Liver (tissue), 9 donors: ENCODE data around the gene ZC3H12D. TPM values are rescaled to one million over a fixed set of nuclear protein-coding genes. Genes with fewer than 3 reads are reported as not detected.

ENCODE experiments used
- DNase-seq: peaks from one replicate; pipeline ENCODE4 v3.0.0-alpha.2; 2017; ENCODE audit warnings: low spot score
- H3K27ac ChIP-seq, 2 donors: one replicate each; pipeline ENCODE4 v1.7.0; 2013; ENCODE audit warnings: inconsistent platforms in 2 of 2, low read length in 2 of 2, control low read depth in 1 of 2, low read depth in 1 of 2, mild to moderate bottlenecking in 1 of 2
- H3K27me3 ChIP-seq, 4 donors: one replicate each; pipeline versions ENCODE4 v1.6.1 to v1.7.0; 2013; ENCODE audit warnings: low read length in 3 of 4, inconsistent platforms in 1 of 4, mild to moderate bottlenecking in 1 of 4, moderate library complexity in 1 of 4; ENCODE audit not compliant: control insufficient read depth in 4 of 4, insufficient read depth in 4 of 4
- H3K36me3 ChIP-seq, 4 donors: one replicate each; pipeline versions ENCODE4 v1.6.1 to v1.7.0; 2013; ENCODE audit warnings: low read length in 3 of 4, mild to moderate bottlenecking in 3 of 4, low read depth in 1 of 4, moderate library complexity in 1 of 4; ENCODE audit not compliant: control insufficient read depth in 4 of 4, insufficient read depth in 3 of 4
- H3K4me1 ChIP-seq, 4 donors: one replicate each; pipeline versions ENCODE4 v1.6.1 to v1.7.0; 2013; ENCODE audit warnings: low read length in 3 of 4, mild to moderate bottlenecking in 3 of 4, moderate library complexity in 1 of 4; ENCODE audit not compliant: control insufficient read depth in 4 of 4, insufficient read depth in 4 of 4
- H3K4me3 ChIP-seq, 3 donors: one replicate each; pipeline versions ENCODE4 v1.6.1 to v1.7.0; 2013; ENCODE audit warnings: low read length in 3 of 3, control low read depth in 1 of 3, low read depth in 1 of 3, mild to moderate bottlenecking in 1 of 3
- H3K9ac ChIP-seq, 2 donors: one replicate each; pipeline ENCODE4 v1.7.0; 2013; ENCODE audit warnings: low read length in 2 of 2, mild to moderate bottlenecking in 2 of 2, moderate library complexity in 2 of 2, control low read depth in 1 of 2, low read depth in 1 of 2
- H3K9me3 ChIP-seq, 4 donors: one replicate each; pipeline versions ENCODE4 v1.6.1 to v1.7.0; 2013; ENCODE audit warnings: low read length in 3 of 4; ENCODE audit not compliant: control insufficient read depth in 4 of 4
- ATF3 ChIP-seq: IDR thresholded peaks from 2 replicates; pipeline ENCODE4 v1.6.1; 2016; ENCODE audit warnings: antibody characterized with exemption
- EGR1 ChIP-seq, 2 donors: IDR thresholded peaks; 2 replicates each; pipeline ENCODE4 v1.6.1; 2016 to 2018; ENCODE audit warnings: antibody characterized with exemption in 2 of 2, low read depth in 2 of 2
- FOXA1 ChIP-seq: IDR thresholded peaks from 2 replicates; pipeline ENCODE4 v1.6.1; 2016; ENCODE audit warnings: antibody characterized with exemption
- FOXA2 ChIP-seq: IDR thresholded peaks from 2 replicates; pipeline ENCODE4 v1.6.1; 2016; ENCODE audit warnings: antibody characterized with exemption
- GABPA ChIP-seq, 2 donors: IDR thresholded peaks in 1 of 2; conservative IDR thresholded peaks in 1 of 2; 2 replicates each; pipeline ENCODE4 v1.6.1; 2016; ENCODE audit warnings: antibody characterized with exemption in 2 of 2, mild to moderate bottlenecking in 1 of 2, moderate library complexity in 1 of 2
- HNF4A ChIP-seq, 2 donors: conservative IDR thresholded peaks; 2 replicates each; pipeline ENCODE4 v1.6.1; 2016; ENCODE audit warnings: antibody characterized with exemption in 2 of 2, mild to moderate bottlenecking in 2 of 2
- HNF4G ChIP-seq: IDR thresholded peaks from 2 replicates; pipeline ENCODE4 v1.6.1; 2016; ENCODE audit warnings: antibody characterized with exemption
- JUND ChIP-seq, 2 donors: IDR thresholded peaks; 2 replicates each; pipeline ENCODE4 v1.6.1; 2016; ENCODE audit warnings: antibody characterized with exemption in 2 of 2
- MAX ChIP-seq: IDR thresholded peaks from 2 replicates; pipeline ENCODE4 v1.6.1; 2016; ENCODE audit warnings: antibody characterized with exemption
- NR2F2 ChIP-seq: IDR thresholded peaks from 2 replicates; pipeline ENCODE4 v1.6.1; 2016; ENCODE audit warnings: antibody characterized with exemption
- RAD21 ChIP-seq, 2 donors: IDR thresholded peaks; 2 replicates each; pipeline ENCODE4 v1.6.1; 2016; ENCODE audit warnings: antibody characterized with exemption in 2 of 2, mild to moderate bottlenecking in 2 of 2
- REST ChIP-seq: IDR thresholded peaks from 2 replicates; pipeline ENCODE4 v1.6.1; 2016; ENCODE audit warnings: antibody characterized with exemption, mild to moderate bottlenecking
- RXRA ChIP-seq, 2 donors: IDR thresholded peaks; 2 replicates each; pipeline ENCODE4 v1.6.1; 2017 to 2018; ENCODE audit warnings: antibody characterized with exemption in 2 of 2, mild to moderate bottlenecking in 1 of 2
- SP1 ChIP-seq: IDR thresholded peaks from 2 replicates; pipeline ENCODE4 v1.6.1; 2018; ENCODE audit warnings: antibody characterized with exemption, mild to moderate bottlenecking
- TAF1 ChIP-seq: conservative IDR thresholded peaks from 2 replicates; pipeline ENCODE4 v1.6.1; 2016; ENCODE audit warnings: antibody characterized with exemption, mild to moderate bottlenecking
- ZBTB33 ChIP-seq: IDR thresholded peaks from 2 replicates; pipeline ENCODE4 v1.6.1; 2016; ENCODE audit warnings: antibody characterized with exemption
- WGBS: extraction: QIAGEN DNeasy Blood & Tissue Kit; methylation state at CpG from one replicate; pipeline ENCODE4 v1.1.7; 2013; 5-methylcytosine and 5-hydroxymethylcytosine counted together
- polyA plus RNA-seq, 2 donors: library from polyadenylated mRNA; stranded (reverse) in 1 of 2; unstranded in 1 of 2; fragments of 200-250 nt in 1 of 2; fragments of >200 nt in 1 of 2; fragmentation: Nextera tagmentation in 1 of 2; extraction: Ambion mirVana in 1 of 2; gene quantifications; one replicate each; pipeline versions ENCODE4 v1.2.1 to v1.2.3, GENCODE V29; 2013 to 2015
- total RNA-seq, 2 donors: library from RNA; depleted of rRNA; stranded (reverse); fragments of >200 nt; gene quantifications; one replicate each; pipeline ENCODE4 v1.2.3, GENCODE V29; 2014
- donor health status: healthy.
- donor health status: healthy.
- donor health status: healthy.
- donor health status: healthy.
- donor health status: healthy.

ZC3H12D gene
- total and polyA plus RNA-seq, 4 donors: 0.07 to 1.4 (median 0.84) TPM

GRCh38 chr6:149473080-149474052 lies 11.4 kb downstream of the ZC3H12D start:
- Histone ChIP-seq H3K4me1 (no peaks in the 10 kb centered on the region), H3K9me3 (no peaks in the 10 kb centered on the region), H3K4me3 (no peak overlapping the region), H3K36me3 (no peaks in the 10 kb centered on the region), H3K27ac (no peak overlapping the region), H3K27me3 (no peaks in the 10 kb centered on the region), H3K9ac (no peak overlapping the region)
- no peak for DNase-seq
- TF ChIP-seq ZBTB33 (no peak), EGR1 (IDR thresholded peaks at IDR 0.05; ENCODE audit: low read depth in 2 of 2) (no peak), HNF4G (no peak), GABPA (IDR thresholded peaks at IDR 0.05 in 1 of 2, conservative IDR thresholded peaks at IDR 0.05 in 1 of 2) (no peak), TAF1 (no peak), MAX (no peak)
- 75% methylated on average over 21 of the region's 21 CpGs for WGBS

- H3K36me3 ChIP-seq: no peaks in the 10 kb centered on the region
- DNase-seq: no peak
- 94% methylated on average over 5 of the region's 5 CpGs for WGBS
- no peak overlapping the region for H3K9ac ChIP-seq
- no peak overlapping the region for H3K27ac ChIP-seq
- no peak overlapping the region for H3K4me3 ChIP-seq
- TF ChIP-seq NR2F2 (no peak), SP1 (no peak), RAD21 (IDR thresholded peaks at IDR 0.05) (no peak), FOXA1 (no peak), RXRA (IDR thresholded peaks at IDR 0.05) (no peak), ATF3 (no peak), HNF4A (conservative IDR thresholded peaks at IDR 0.05) (no peak), REST (no peak), HNF4G (no peak), GABPA (IDR thresholded peaks at IDR 0.05 in 1 of 2, conservative IDR thresholded peaks at IDR 0.05 in 1 of 2) (no peak), EGR1 (IDR thresholded peaks at IDR 0.05; ENCODE audit: low read depth in 2 of 2) (no peak), JUND (IDR thresholded peaks at IDR 0.05) (no peak), MAX (no peak), FOXA2 (no peak), TAF1 (no peak)
- H3K27me3 ChIP-seq: no peaks in the 10 kb centered on the region
- no peaks in the 10 kb centered on the region for H3K4me1 ChIP-seq
- H3K9me3 ChIP-seq: no peaks in the 10 kb centered on the region
These were observed 12.6 kb downstream of the ZC3H12D start for GRCh38 chr6:149472241-149472640.
